Subcutaneous adipose tissue (tissue), 4 donors: ENCODE results near the gene ADAMTSL1. TPM values are rescaled to one million over a fixed set of nuclear protein-coding genes. Genes with fewer than 3 reads are reported as not detected.

Experiments
- CTCF ChIP-seq: fragments of 450-650 bp; IDR thresholded peaks from one replicate; pipeline ENCODE4 v1.5.1; 2016; ENCODE audit warnings: low read depth, mild to moderate bottlenecking, control low read depth, antibody characterized with exemption, moderate library complexity
- total RNA-seq, 4 donors: library from RNA; depleted of rRNA; stranded (reverse); fragments of >200 nt; gene quantifications; one replicate each; pipeline ENCODE4 v1.1.0, GENCODE V29; 2016

ADAMTSL1 gene
- total RNA-seq, 4 donors from 2014 or later = 0.49 to 16.4 (median 10.5) TPM

DNA sequence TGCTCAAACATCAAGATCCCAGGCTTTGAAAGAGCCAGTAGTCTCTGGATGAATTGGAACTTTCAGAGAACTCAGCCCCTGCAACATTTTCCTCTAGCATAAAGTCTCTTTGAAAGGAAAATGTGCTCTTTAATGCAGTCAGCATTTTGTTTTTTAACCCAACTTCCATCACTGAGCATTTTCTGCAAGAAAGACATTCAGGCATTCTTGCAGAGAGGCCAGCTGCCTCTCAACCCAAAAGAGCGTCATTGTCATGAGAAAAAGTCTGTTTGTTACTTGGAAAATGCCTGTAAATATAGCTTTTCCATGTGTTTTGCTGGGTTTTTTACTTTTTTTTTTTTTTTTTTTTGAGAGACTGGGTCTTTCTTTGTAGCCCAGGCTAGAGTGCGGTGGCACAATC is 225.0 kb downstream of the ADAMTSL1 start:
- no peak for TF ChIP-seq CTCF

GRCh38 chr9:18699764-18700163 is 225.8 kb downstream of the ADAMTSL1 start:
- no peak for TF ChIP-seq CTCF

- TF ChIP-seq CTCF = no peak
These were observed 226.8 kb downstream of the ADAMTSL1 start for GRCh38 chr9:18700714-18701113.

GRCh38 chr9:18703151-18703900 is 229.4 kb downstream of the ADAMTSL1 start:
- no peak for TF ChIP-seq CTCF

DNA sequence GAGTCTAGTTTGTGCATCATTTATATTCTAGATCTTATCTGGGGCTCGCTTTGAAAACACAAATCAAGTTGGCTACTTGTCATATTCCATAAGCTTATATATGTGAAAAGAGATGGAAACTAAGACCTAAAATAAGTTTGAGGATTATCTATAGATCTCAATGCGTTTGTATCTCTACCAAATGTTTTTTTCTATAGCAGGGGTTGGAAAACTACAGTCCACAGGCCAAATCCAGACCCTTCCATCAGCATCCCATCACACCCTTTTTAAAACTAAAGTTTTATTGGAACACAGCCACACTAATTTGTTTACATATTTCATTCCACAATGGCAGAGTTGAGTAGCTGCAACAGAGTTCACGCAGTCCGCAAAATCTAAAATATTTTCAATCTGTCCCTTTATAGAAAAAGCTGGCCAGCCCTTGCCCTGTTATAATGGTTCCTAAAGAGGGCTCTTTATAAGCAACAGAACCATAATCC is 230.0 kb downstream of the ADAMTSL1 start:
- TF ChIP-seq CTCF = no peak

DNA sequence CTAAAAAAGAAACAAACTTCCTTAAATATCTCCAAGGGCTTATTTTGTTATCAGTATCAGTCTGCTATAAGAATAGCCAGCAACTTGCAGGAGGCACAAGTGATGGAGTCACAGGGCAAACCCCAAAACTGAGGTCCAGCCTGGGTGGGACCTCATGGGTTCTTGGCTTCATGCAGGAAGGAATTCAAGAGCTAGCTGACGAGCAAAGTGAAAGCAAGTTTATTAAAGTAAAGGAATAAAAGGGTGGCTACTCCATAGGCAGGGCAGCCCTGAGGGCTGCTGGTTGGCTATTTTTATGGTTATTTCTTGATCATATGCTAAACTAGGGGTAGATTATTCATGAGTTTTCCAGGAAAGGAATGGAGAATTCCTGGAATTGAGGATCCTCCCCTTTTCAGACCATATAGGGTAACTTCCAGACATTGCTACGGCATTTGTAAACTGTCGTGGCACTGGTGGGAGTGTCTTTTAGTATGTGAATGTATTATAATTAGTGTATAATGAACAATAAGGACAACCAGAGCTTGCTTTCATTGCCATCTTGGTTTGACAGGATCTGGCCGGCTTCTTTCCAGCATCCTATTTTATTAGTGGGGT is 231.9 kb downstream of the ADAMTSL1 start:
- no peak for TF ChIP-seq CTCF

DNA sequence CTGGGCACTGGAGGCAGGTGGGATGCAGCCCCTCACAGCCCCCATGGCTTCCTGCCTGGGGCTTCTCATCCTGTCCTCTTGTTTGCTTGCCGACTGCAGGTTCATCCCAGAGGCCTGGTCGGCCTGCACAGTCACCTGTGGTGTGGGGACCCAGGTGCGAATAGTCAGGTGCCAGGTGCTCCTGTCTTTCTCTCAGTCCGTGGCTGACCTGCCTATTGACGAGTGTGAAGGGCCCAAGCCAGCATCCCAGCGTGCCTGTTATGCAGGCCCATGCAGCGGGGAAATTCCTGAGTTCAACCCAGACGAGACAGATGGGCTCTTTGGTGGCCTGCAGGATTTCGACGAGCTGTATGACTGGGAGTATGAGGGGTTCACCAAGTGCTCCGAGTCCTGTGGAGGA is 232.7 kb downstream of the ADAMTSL1 start:
- no peak for TF ChIP-seq CTCF
